ENCODE results near the gene TPP1. TPM values are rescaled to one million over a fixed set of nuclear protein-coding genes. Genes with fewer than 3 reads are reported as not detected.

The TPP1 gene
- total RNA-seq, 6 experiments from 2014 or later = 50.1 to 61.7 (median 54.1) TPM

- Mint-ChIP-seq H3K4me1 (ENCODE audit: low read depth) (no peaks in the 10 kb centered on the region; the same call in 1 of the 2 replicates), H3K27ac (no peak overlapping the region), H3K36me3 (ENCODE audit: low read depth) (no peaks in the 10 kb centered on the region), H3K4me3 (no peak overlapping the region), H3K27me3 (ENCODE audit: insufficient read depth) (no peaks in the 10 kb centered on the region; the same call in 1 of the 2 replicates), H3K9me3 (no peaks in the 10 kb centered on the region)
- no peak for TF ChIP-seq CTCF (IDR thresholded peaks at IDR 0.05)
- DNase-seq = no peak
These were observed 2.5 kb upstream of the TPP1 start for GRCh38 chr11:6621711-6622211.

- H3K4me3 Mint-ChIP-seq = no peak overlapping the region
These were observed 1.4 kb upstream of the TPP1 start for GRCh38 chr11:6620636-6621035.

GRCh38 chr11:6618117-6619003 is 862 bp downstream of the TPP1 start:
- Mint-ChIP-seq H3K4me3 (no peak overlapping the region), H3K4me1 (ENCODE audit: low read depth) (no peaks in the 10 kb centered on the region; the same call in 1 of the 2 replicates), H3K9me3 (no peaks in the 10 kb centered on the region), H3K36me3 (ENCODE audit: low read depth) (peaks cover 15% of the 10 kb centered on the region), H3K27ac (no peak overlapping the region), H3K27me3 (ENCODE audit: insufficient read depth) (no peaks in the 10 kb centered on the region)
- peak; percentile 29 for TF ChIP-seq CTCF (IDR thresholded peaks at IDR 0.05)
- DNase-seq = peak; percentile 71

More at GRCh38 chr11:6620636-6621035, 1.4 kb upstream of the TPP1 start:
- no peak for TF ChIP-seq CTCF (IDR thresholded peaks at IDR 0.05)
- Mint-ChIP-seq H3K4me1 (ENCODE audit: low read depth) (no peaks in the 10 kb centered on the region; the same call in 1 of the 2 replicates), H3K27me3 (ENCODE audit: insufficient read depth) (no peaks in the 10 kb centered on the region), H3K36me3 (ENCODE audit: low read depth) (peaks cover 9% of the 10 kb centered on the region), H3K9me3 (no peaks in the 10 kb centered on the region), H3K27ac (no peak overlapping the region)
- DNase-seq = no peak

- Mint-ChIP-seq H3K36me3 (ENCODE audit: low read depth) (peaks cover 15% of the 10 kb centered on the region), H3K27ac (no peak overlapping the region), H3K4me1 (ENCODE audit: low read depth) (no peaks in the 10 kb centered on the region; the same call in 1 of the 2 replicates), H3K9me3 (no peaks in the 10 kb centered on the region), H3K27me3 (ENCODE audit: insufficient read depth) (no peaks in the 10 kb centered on the region), H3K4me3 (no peak overlapping the region; the same call in 1 of the 2 replicates)
- DNase-seq = no peak
- TF ChIP-seq CTCF (IDR thresholded peaks at IDR 0.05) = no peak
These were observed 1.9 kb downstream of the TPP1 start for GRCh38 chr11:6617315-6617781.

- Mint-ChIP-seq H3K27me3 (ENCODE audit: insufficient read depth) (no peaks in the 10 kb centered on the region), H3K9me3 (no peaks in the 10 kb centered on the region), H3K4me1 (ENCODE audit: low read depth) (no peaks in the 10 kb centered on the region; the same call in 1 of the 2 replicates), H3K4me3 (no peak overlapping the region), H3K27ac (peak overlapping the region; percentile 75; the same call in 1 of the 2 replicates), H3K36me3 (ENCODE audit: low read depth) (peaks cover 15% of the 10 kb centered on the region)
- TF ChIP-seq CTCF (IDR thresholded peaks at IDR 0.05) = no peak
- DNase-seq = no peak
These were observed 2.5 kb downstream of the TPP1 start for GRCh38 chr11:6616596-6617250.
